Right ventricle myocardium superior (tissue), 1 donor: ENCODE data around the gene DAGLB. TPM values are rescaled to one million over a fixed set of nuclear protein-coding genes. Genes with fewer than 3 reads are reported as not detected.
"Not testable (repeated sequence)": the region's sequence is repeated elsewhere in the genome, so short reads cannot be mapped to it uniquely, and the experiment has no call there.

Source experiments
- ATAC-seq: fragments of 200-7000 bp; cut with Tn5 transposase; one replicate; pipeline ENCODE4 v1.9.1; 2020; ENCODE audit warnings: mild to moderate bottlenecking; ENCODE audit not compliant: poor library complexity
- DNase-seq: peaks from one replicate; pipeline ENCODE4 v3.0.0-alpha.2; 2020
- intact Hi-C: fragments of 100-400 bp; cut with DNase I; formaldehyde crosslinking; loops from one replicate; pipeline ENCODE4 v1.11.2; 2022
- total RNA-seq: library from RNA; stranded (reverse); fragmentation: NEBNext Ultra II Directional; extraction: Animal tissue kit (Norgen Biotek cat#: 25700); gene quantifications from one replicate; pipeline ENCODE4 v1.2.1, GENCODE V29; 2021
- donor health status: DM: no; HTN: yes; CAD: no; lungs with severe emphysema.

Gene DAGLB
- total RNA-seq, 1 donor from 2014 or later: 8.1 TPM

GRCh38 chr7:6409091-6409490, 38.7 kb downstream of the DAGLB start:
- no peak for ATAC-seq
- intact Hi-C loops: no loop called here
- no peak for DNase-seq

GRCh38 chr7:6407434-6407833, 40.3 kb downstream of the DAGLB start:
- ATAC-seq (no peak), DNase-seq (no peak)
- intact Hi-C loops: no loop called here

GRCh38 chr7:6406121-6406520, 41.6 kb downstream of the DAGLB start:
- DNase-seq: no peak
- intact Hi-C loops: no loop called here

DNA sequence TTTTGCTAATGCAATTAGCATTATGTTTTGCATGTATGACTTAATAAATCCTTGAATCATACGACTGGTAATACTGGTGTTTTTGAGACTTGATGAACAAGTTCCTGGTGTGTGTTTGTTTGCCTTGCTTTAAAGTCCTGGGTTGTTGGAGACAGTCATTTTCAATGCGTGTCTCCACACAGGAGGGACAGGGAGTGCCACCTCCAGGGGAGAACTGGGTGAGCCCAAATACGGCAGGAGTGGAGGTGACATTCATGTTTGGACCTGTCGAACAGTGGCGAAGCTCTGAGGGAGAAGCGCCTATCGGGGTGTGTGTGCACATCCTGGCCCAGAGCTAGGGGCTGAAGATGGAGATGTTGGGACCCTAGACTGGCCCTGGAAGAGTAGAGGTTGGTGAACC, 43.8 kb downstream of the DAGLB start:
- intact Hi-C loops: no loop called here
- ATAC-seq: no peak

More at GRCh38 chr7:6406121-6406520, 41.6 kb downstream of the DAGLB start:
- no peak for ATAC-seq

GRCh38 chr7:6402741-6403140, 45.0 kb downstream of the DAGLB start:
- ATAC-seq: no peak
- no peak for DNase-seq
- intact Hi-C loops: no loop called here

More for the DNA sequence above, 43.8 kb downstream of the DAGLB start:
- DNase-seq: no peak

GRCh38 chr7:6402041-6402440, 45.7 kb downstream of the DAGLB start:
- intact Hi-C loops: no loop called here
- DNase-seq: no peak
- ATAC-seq: no peak

- intact Hi-C loops: no loop called here
- DNase-seq (no peak), ATAC-seq (no peak)
These were observed 46.2 kb downstream of the DAGLB start for GRCh38 chr7:6401536-6401935.

DNA sequence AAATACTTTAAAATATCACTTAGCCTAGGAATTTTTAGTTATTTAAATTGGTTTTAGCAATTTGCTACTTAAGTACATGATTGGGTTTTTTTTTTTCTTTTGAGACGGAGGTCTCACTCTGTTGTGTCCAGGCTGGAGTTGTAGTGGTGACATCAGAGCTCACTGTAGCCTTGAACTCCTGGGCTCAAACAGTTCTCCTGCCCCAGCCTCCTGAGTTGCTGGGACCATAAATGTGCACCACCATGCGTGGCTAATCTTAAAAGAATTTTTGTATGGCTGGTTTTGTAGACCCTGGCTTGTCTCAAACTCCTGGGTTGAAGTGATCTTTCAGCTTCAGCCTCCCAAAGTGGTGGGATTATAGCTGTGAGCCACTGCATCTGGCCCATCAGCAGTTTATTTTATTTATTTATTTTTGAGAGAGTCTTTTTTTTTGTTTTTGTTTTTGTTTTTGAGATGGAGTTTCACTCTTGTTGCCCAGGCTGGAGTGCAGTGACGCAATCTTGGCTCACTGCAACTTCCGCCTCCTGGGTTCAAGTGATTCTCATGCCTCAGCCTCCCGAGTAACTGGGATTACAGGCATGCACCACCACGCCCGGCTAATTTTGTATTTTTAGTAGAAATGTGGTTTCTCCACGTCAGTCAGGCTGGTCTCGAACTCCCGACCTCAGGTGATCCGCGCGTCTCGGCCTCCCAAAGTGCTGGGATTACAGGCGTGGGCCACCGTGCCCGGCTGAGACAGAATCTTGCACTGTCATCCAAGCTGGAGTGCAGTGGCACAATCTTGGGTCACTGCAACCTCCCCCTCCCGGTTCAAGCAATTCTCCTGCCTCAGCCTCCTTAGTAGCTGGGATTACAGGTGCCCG, 47.3 kb downstream of the DAGLB start:
- ATAC-seq, DNase-seq, intact Hi-C loops: not testable (repeated sequence)

DNA sequence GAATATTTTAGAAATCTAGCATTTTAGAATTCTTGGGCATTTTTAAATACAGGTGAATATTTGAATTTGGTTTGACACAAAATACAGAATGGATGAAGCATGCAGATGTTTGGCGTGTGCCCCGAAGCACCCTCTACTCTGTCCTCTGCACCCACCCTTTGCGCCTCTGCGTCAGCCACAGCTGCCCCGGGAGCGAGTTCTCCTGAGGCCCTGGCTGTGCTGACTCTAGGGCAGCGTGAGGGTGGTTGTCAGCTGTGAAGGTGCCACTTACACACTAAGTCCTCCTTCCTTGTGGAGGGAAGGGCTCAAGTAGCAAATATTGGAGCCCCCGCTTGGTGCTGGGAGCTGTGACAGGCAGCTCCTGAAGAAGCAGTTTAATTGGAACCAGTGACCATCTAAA, 48.4 kb downstream of the DAGLB start:
- ATAC-seq (peak; percentile 42), DNase-seq (no peak)
- intact Hi-C loops: no loop called here

DNA sequence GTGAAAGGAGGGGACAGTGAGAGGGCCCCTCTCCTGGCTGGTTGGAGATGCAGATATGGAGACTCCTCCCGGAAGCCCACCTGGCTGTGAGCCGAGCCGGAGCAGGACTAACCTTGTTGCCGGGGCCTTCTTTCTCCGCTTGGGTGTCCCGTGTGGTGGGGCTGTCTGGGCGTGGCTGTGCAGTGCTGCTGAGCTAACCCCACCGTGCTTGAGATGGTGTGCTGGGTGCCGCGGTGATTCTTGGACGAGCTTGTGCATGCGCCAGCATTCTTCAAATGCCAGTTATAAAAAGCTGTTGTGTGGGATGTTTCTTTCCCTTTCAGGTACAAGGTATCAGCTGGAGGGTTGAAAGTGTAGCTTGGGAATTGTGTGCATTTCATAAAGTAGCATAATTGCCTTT, 48.8 kb downstream of the DAGLB start:
- ATAC-seq (peak; percentile 65), DNase-seq (peak; percentile 58)
- intact Hi-C loops: no loop called here

GRCh38 chr7:6397759-6398495, 49.8 kb downstream of the DAGLB start:
- ATAC-seq: peak; percentile 4
- intact Hi-C loops, DNase-seq: not testable (repeated sequence)

- peak; percentile 75 for DNase-seq
- intact Hi-C loops: no loop called here
These were observed 51.7 kb downstream of the DAGLB start for GRCh38 chr7:6395898-6396595.

GRCh38 chr7:6394114-6394513, 53.6 kb downstream of the DAGLB start:
- intact Hi-C loops: no loop called here
- DNase-seq (no peak), ATAC-seq (no peak)

More at GRCh38 chr7:6395898-6396595, 51.7 kb downstream of the DAGLB start:
- ATAC-seq: peak; percentile 36

- ATAC-seq: no peak
- intact Hi-C loops: no loop called here
- DNase-seq: no peak
These were observed 54.1 kb downstream of the DAGLB start for GRCh38 chr7:6393667-6394056.

GRCh38 chr7:6392712-6393666, 54.8 kb downstream of the DAGLB start:
- intact Hi-C loops: no loop called here
- DNase-seq: peak; percentile 79
- peak; percentile 79 for ATAC-seq

DNA sequence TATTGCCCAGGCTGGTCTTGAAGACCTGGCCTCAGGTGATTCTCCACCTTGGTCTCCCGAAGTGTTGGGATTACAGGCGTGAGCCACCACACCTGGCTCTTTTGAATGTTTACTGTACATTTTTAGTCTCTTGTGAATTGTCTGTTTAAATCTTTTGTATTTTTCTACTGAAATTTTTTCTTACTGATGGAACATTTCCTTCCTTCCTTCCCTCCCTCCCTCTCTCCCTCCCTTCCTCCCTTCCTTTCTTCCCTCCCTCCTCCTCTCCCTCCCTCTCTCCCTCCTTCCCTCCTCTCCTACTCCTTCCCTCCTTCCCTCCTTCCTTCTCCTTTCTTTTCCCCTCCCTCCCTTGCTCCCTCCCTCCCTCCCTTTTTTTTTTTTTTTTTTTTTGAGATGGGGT, 58.0 kb downstream of the DAGLB start:
- DNase-seq (no peak), ATAC-seq (no peak)
- intact Hi-C loops: loop anchor here (10.0 kb wide), 1 partner anchor 45 kb away; no protein-coding TSS in a partner anchor

- DNase-seq: no peak
- ATAC-seq: peak; percentile 8
- intact Hi-C loops: loop anchor here (10.0 kb wide), 1 partner anchor 47 kb away; no protein-coding TSS in a partner anchor
These were observed 59.9 kb downstream of the DAGLB start for GRCh38 chr7:6387734-6388294.

- ATAC-seq (no peak), DNase-seq (no peak)
- intact Hi-C loops: loop anchor here (10.0 kb wide), 1 partner anchor 48 kb away; no protein-coding TSS in a partner anchor
These were observed 61.0 kb downstream of the DAGLB start for GRCh38 chr7:6386779-6387178.
